Activated CD8-positive, alpha-beta memory T cell treated with anti-CD3 and anti-CD28 coated beads for 48 hours (primary cell): Measurements from ENCODE around the gene EVI5L.
"Not testable (repeated sequence)": the region's sequence is repeated elsewhere in the genome, so short reads cannot be mapped to it uniquely, and the experiment has no call there.

Experiments used
- DNase-seq, 3 experiments: peaks; one replicate each; pipeline ENCODE4 v3.0.0-alpha.2; 2020; ENCODE audit warnings: low read depth in 2 of 3, low spot score in 2 of 3

Gene EVI5L

GRCh38 chr19:7871437-7872305, 41.7 kb downstream of the EVI5L start:
- DNase-seq = peak; percentile 50 to 84 (median 57)

GRCh38 chr19:7872306-7873204, 42.5 kb downstream of the EVI5L start:
- no peak for DNase-seq

GRCh38 chr19:7873304-7874075, 43.5 kb downstream of the EVI5L start:
- DNase-seq = no peak

GRCh38 chr19:7874076-7874896, 44.3 kb downstream of the EVI5L start, which contains the start of gene PRR36:
TSS of gene PRR36 (minus strand) at chr19:7874390. CDS start at chr19:7873689, 701 bp downstream.
- no peak for DNase-seq

GRCh38 chr19:7874897-7875273, 44.9 kb downstream of the EVI5L start:
- no peak for DNase-seq

- DNase-seq = no peak
Measured at GRCh38 chr19:7877249-7877836, 47.3 kb downstream of the EVI5L start.

GRCh38 chr19:7879111-7879807, 49.2 kb downstream of the EVI5L start:
- no peak for DNase-seq

GRCh38 chr19:7879836-7880235, 49.8 kb downstream of the EVI5L start:
- DNase-seq = no peak

- no peak for DNase-seq
Measured at GRCh38 chr19:7881910-7882309, 51.9 kb downstream of the EVI5L start.

GRCh38 chr19:7883105-7883504, 53.1 kb downstream of the EVI5L start:
- DNase-seq = no peak

- no peak for DNase-seq
Measured at GRCh38 chr19:7883796-7884570, 54.0 kb downstream of the EVI5L start.

GRCh38 chr19:7885818-7886217, 55.8 kb downstream of the EVI5L start:
- no peak for DNase-seq

GRCh38 chr19:7887408-7888144, 57.6 kb downstream of the EVI5L start:
- DNase-seq = no peak

GRCh38 chr19:7888145-7888825, 58.3 kb downstream of the EVI5L start, which contains the start of gene LRRC8E:
TSS of gene LRRC8E (plus strand) at chr19:7888510. CDS start at chr19:7895604, 7,094 bp downstream.
- DNase-seq = no peak

- DNase-seq = no peak
Measured at GRCh38 chr19:7888826-7889217, 58.8 kb downstream of the EVI5L start.

- DNase-seq = not testable (repeated sequence)
Measured at GRCh38 chr19:7893362-7894101, 63.5 kb downstream of the EVI5L start.
